ENCODE data around the gene BCAT1.

BCAT1 gene

GRCh38 chr12:24808651-24809050, 140.2 kb downstream of the BCAT1 start:
- Histone ChIP-seq H3K4me2 (ENCODE audit: low read length, poor library complexity, severe bottlenecking) (no peak overlapping the region), H2AK5ac (ENCODE audit: low read length, severe bottlenecking) (no peak overlapping the region), H3K27me3 (ENCODE audit: control insufficient read depth in 1 of 2, insufficient read depth in 1 of 2, low read length in 2 of 2) (no peaks in the 10 kb centered on the region), H3K18ac (ENCODE audit: low read depth in 1 of 2, low read length in 2 of 2) (no peak overlapping the region), H3K4me3 (ENCODE audit: insufficient read depth in 1 of 2, low read depth in 1 of 2, low read length in 2 of 2) (no peak overlapping the region), H2BK5ac (ENCODE audit: low read depth, low read length, poor library complexity, severe bottlenecking) (no peak overlapping the region), H3K36me3 (ENCODE audit: control insufficient read depth in 1 of 2, insufficient read depth in 2 of 2, low read depth in 1 of 2, low read length in 2 of 2) (peaks cover 0 to 6% of the 10 kb centered on the region in 2 experiments), H3K14ac (ENCODE audit: low read length in 2 of 2) (no peak overlapping the region), H4K8ac (ENCODE audit: low read length) (no peak overlapping the region), H2BK12ac (ENCODE audit: low read length in 2 of 2) (no peak overlapping the region), H3K79me1 (replicated peaks; ENCODE audit: low read length, poor library complexity, severe bottlenecking) (no peaks in the 10 kb centered on the region), H2BK15ac (ENCODE audit: low read depth, poor library complexity, severe bottlenecking) (no peak overlapping the region), H3K27ac (ENCODE audit: low read length, poor library complexity, severe bottlenecking) (no peak overlapping the region), H3K9ac (ENCODE audit: low read length) (no peak overlapping the region), H3K4ac (ENCODE audit: low read depth in 1 of 2, low read length in 2 of 2) (no peak overlapping the region), H3K23ac (ENCODE audit: low read length in 2 of 2) (no peak overlapping the region), H3K9me3 (ENCODE audit: control insufficient read depth, low read length) (no peaks in the 10 kb centered on the region), H3K4me1 (ENCODE audit: control insufficient read depth, insufficient read depth, low read depth, low read length) (no peaks in the 10 kb centered on the region), H2AFZ (ENCODE audit: low read depth, low read length) (no peak overlapping the region), H4K91ac (ENCODE audit: low read length) (no peak overlapping the region), H2BK120ac (ENCODE audit: low read depth, low read length) (no peak overlapping the region)
- no CpG with 5 or more reads among the region's 2 CpGs for WGBS
- DNase-seq: no peak

- peaks cover 10% of the 10 kb centered on the region for H3K9me3 ChIP-seq (ENCODE audit: control insufficient read depth, low read length)
- H3K4me3 ChIP-seq (ENCODE audit: insufficient read depth in 1 of 2, low read depth in 1 of 2, low read length in 2 of 2): no peak overlapping the region
- no peaks in the 10 kb centered on the region for H3K4me1 ChIP-seq (ENCODE audit: control insufficient read depth, insufficient read depth, low read depth, low read length)
- no peak for DNase-seq
- no peak overlapping the region for H3K9ac ChIP-seq (ENCODE audit: low read length)
- no peak overlapping the region for H4K91ac ChIP-seq (ENCODE audit: low read length)
- H3K27me3 ChIP-seq (ENCODE audit: control insufficient read depth in 1 of 2, insufficient read depth in 1 of 2, low read length in 2 of 2): no peaks in the 10 kb centered on the region
- no peak overlapping the region for H2BK12ac ChIP-seq (ENCODE audit: low read length in 2 of 2)
- H2BK120ac ChIP-seq (ENCODE audit: low read depth, low read length): no peak overlapping the region
- no peak overlapping the region for H3K18ac ChIP-seq (ENCODE audit: low read depth in 1 of 2, low read length in 2 of 2)
- no peak overlapping the region for H3K4me2 ChIP-seq (ENCODE audit: low read length, poor library complexity, severe bottlenecking)
- no peak overlapping the region for H3K27ac ChIP-seq (ENCODE audit: low read length, poor library complexity, severe bottlenecking)
- H2AFZ ChIP-seq (ENCODE audit: low read depth, low read length): no peak overlapping the region
- H3K14ac ChIP-seq (ENCODE audit: low read length in 2 of 2): no peak overlapping the region
- H2BK15ac ChIP-seq (ENCODE audit: low read depth, poor library complexity, severe bottlenecking): no peak overlapping the region
- H2BK5ac ChIP-seq (ENCODE audit: low read depth, low read length, poor library complexity, severe bottlenecking): no peak overlapping the region
- no peak overlapping the region for H2AK5ac ChIP-seq (ENCODE audit: low read length, severe bottlenecking)
- H4K8ac ChIP-seq (ENCODE audit: low read length): no peak overlapping the region
- no peaks in the 10 kb centered on the region for H3K36me3 ChIP-seq (ENCODE audit: control insufficient read depth in 1 of 2, insufficient read depth in 2 of 2, low read depth in 1 of 2, low read length in 2 of 2)
- H3K23ac ChIP-seq (ENCODE audit: low read length in 2 of 2): no peak overlapping the region
- H3K79me1 ChIP-seq (replicated peaks; ENCODE audit: low read length, poor library complexity, severe bottlenecking): no peaks in the 10 kb centered on the region
- 83% methylated on average over 2 of the region's 2 CpGs for WGBS
- H3K4ac ChIP-seq (ENCODE audit: low read depth in 1 of 2, low read length in 2 of 2): no peak overlapping the region
Measured at GRCh38 chr12:24806386-24806785, 142.5 kb downstream of the BCAT1 start.

- Histone ChIP-seq H3K9ac (ENCODE audit: low read length) (no peak overlapping the region), H4K8ac (ENCODE audit: low read length) (no peak overlapping the region), H2BK12ac (ENCODE audit: low read length in 2 of 2) (no peak overlapping the region), H2BK120ac (ENCODE audit: low read depth, low read length) (no peak overlapping the region), H2BK15ac (ENCODE audit: low read depth, poor library complexity, severe bottlenecking) (no peak overlapping the region), H2AFZ (ENCODE audit: low read depth, low read length) (no peak overlapping the region), H3K18ac (ENCODE audit: low read depth in 1 of 2, low read length in 2 of 2) (no peak overlapping the region), H3K27ac (ENCODE audit: low read length, poor library complexity, severe bottlenecking) (no peak overlapping the region), H3K36me3 (ENCODE audit: control insufficient read depth in 1 of 2, insufficient read depth in 2 of 2, low read depth in 1 of 2, low read length in 2 of 2) (no peaks in the 10 kb centered on the region), H3K4me3 (ENCODE audit: insufficient read depth in 1 of 2, low read depth in 1 of 2, low read length in 2 of 2) (no peak overlapping the region), H4K91ac (ENCODE audit: low read length) (no peak overlapping the region), H2AK5ac (ENCODE audit: low read length, severe bottlenecking) (no peak overlapping the region), H3K4me2 (ENCODE audit: low read length, poor library complexity, severe bottlenecking) (no peak overlapping the region), H2BK5ac (ENCODE audit: low read depth, low read length, poor library complexity, severe bottlenecking) (no peak overlapping the region), H3K27me3 (ENCODE audit: control insufficient read depth in 1 of 2, insufficient read depth in 1 of 2, low read length in 2 of 2) (no peaks in the 10 kb centered on the region), H3K4me1 (ENCODE audit: control insufficient read depth, insufficient read depth, low read depth, low read length) (no peaks in the 10 kb centered on the region), H3K79me1 (replicated peaks; ENCODE audit: low read length, poor library complexity, severe bottlenecking) (no peaks in the 10 kb centered on the region), H3K23ac (ENCODE audit: low read length in 2 of 2) (no peak overlapping the region), H3K4ac (ENCODE audit: low read depth in 1 of 2, low read length in 2 of 2) (no peak overlapping the region), H3K9me3 (ENCODE audit: control insufficient read depth, low read length) (peaks cover 10% of the 10 kb centered on the region), H3K14ac (ENCODE audit: low read length in 2 of 2) (no peak overlapping the region)
- 85% methylated on average over 3 of the region's 5 CpGs for WGBS
- no peak for DNase-seq
Measured at GRCh38 chr12:24803430-24804245, 145.3 kb downstream of the BCAT1 start.

- H2AK5ac ChIP-seq (ENCODE audit: low read length, severe bottlenecking): no peak overlapping the region
- no peak overlapping the region for H4K91ac ChIP-seq (ENCODE audit: low read length)
- no peak for DNase-seq
- no peak overlapping the region for H3K18ac ChIP-seq (ENCODE audit: low read depth in 1 of 2, low read length in 2 of 2)
- H2BK15ac ChIP-seq (ENCODE audit: low read depth, poor library complexity, severe bottlenecking): no peak overlapping the region
- H2BK12ac ChIP-seq (ENCODE audit: low read length in 2 of 2): no peak overlapping the region
- H3K4me1 ChIP-seq (ENCODE audit: control insufficient read depth, insufficient read depth, low read depth, low read length): peaks cover 1% of the 10 kb centered on the region
- H3K14ac ChIP-seq (ENCODE audit: low read length in 2 of 2): no peak overlapping the region
- no peak overlapping the region for H3K9ac ChIP-seq (ENCODE audit: low read length)
- H2AFZ ChIP-seq (ENCODE audit: low read depth, low read length): no peak overlapping the region
- no peak overlapping the region for H3K4me2 ChIP-seq (ENCODE audit: low read length, poor library complexity, severe bottlenecking)
- H3K79me1 ChIP-seq (replicated peaks; ENCODE audit: low read length, poor library complexity, severe bottlenecking): no peaks in the 10 kb centered on the region
- H2BK120ac ChIP-seq (ENCODE audit: low read depth, low read length): no peak overlapping the region
- H4K8ac ChIP-seq (ENCODE audit: low read length): no peak overlapping the region
- no peak overlapping the region for H3K23ac ChIP-seq (ENCODE audit: low read length in 2 of 2)
- H3K4me3 ChIP-seq (ENCODE audit: insufficient read depth in 1 of 2, low read depth in 1 of 2, low read length in 2 of 2): no peak overlapping the region
- peaks cover 7% of the 10 kb centered on the region for H3K9me3 ChIP-seq (ENCODE audit: control insufficient read depth, low read length)
- no peaks in the 10 kb centered on the region for H3K27me3 ChIP-seq (ENCODE audit: control insufficient read depth in 1 of 2, insufficient read depth in 1 of 2, low read length in 2 of 2)
- H3K4ac ChIP-seq (ENCODE audit: low read depth in 1 of 2, low read length in 2 of 2): no peak overlapping the region
- H2BK5ac ChIP-seq (ENCODE audit: low read depth, low read length, poor library complexity, severe bottlenecking): no peak overlapping the region
- H3K27ac ChIP-seq (ENCODE audit: low read length, poor library complexity, severe bottlenecking): no peak overlapping the region
- no peaks in the 10 kb centered on the region for H3K36me3 ChIP-seq (ENCODE audit: control insufficient read depth in 1 of 2, insufficient read depth in 2 of 2, low read depth in 1 of 2, low read length in 2 of 2)
Measured at GRCh38 chr12:24798335-24798734, 150.6 kb downstream of the BCAT1 start.

Data from mesenchymal stem cell (in vitro differentiated cells and primary cell).